SK-N-SH treated with all-trans-retinoic acid at 6 μM for 48 hours (cell line): ENCODE results near the gene ARPC1A.

ENCODE experiments used
- BACH2 ChIP-seq: fragments of 250-450 bp; sonication (Bioruptor Pico); IDR thresholded peaks from 2 replicates; pipeline ENCODE4 v1.9.0; 2021; ENCODE audit warnings: mild to moderate bottlenecking, borderline replicate concordance
- ESRRG ChIP-seq: fragments of 250-450 bp; sonication (Bioruptor Pico); IDR thresholded peaks from 2 replicates; pipeline ENCODE4 v1.6.1; 2021; ENCODE audit warnings: mild to moderate bottlenecking

- TF ChIP-seq BACH2 (CRISPR knock-in tag), result no peak
- no peak for TF ChIP-seq ESRRG (CRISPR knock-in tag)
Observed at GRCh38 chr7:99387912-99388311, 62.2 kb downstream of the ARPC1A start.
